ENCODE measurements around the gene THAP4. TPM values are rescaled to one million over a fixed set of nuclear protein-coding genes. Genes with fewer than 3 reads are reported as not detected.

Gene THAP4
- total RNA-seq, 1 donor from 2014 or later, result 46.0 TPM

GRCh38 chr2:241541564-241542277 is 95.2 kb downstream of the THAP4 start:
- Mint-ChIP-seq H3K27ac (ENCODE audit: unreplicated experiment) (no peak overlapping the region), H3K9me3 (ENCODE audit: unreplicated experiment) (no peaks in the 10 kb centered on the region), H3K36me3 (ENCODE audit: low read depth, unreplicated experiment) (no peaks in the 10 kb centered on the region), H3K27me3 (ENCODE audit: low read depth, unreplicated experiment) (peaks cover 13% of the 10 kb centered on the region), H3K4me1 (ENCODE audit: low read depth, unreplicated experiment) (peaks cover 4% of the 10 kb centered on the region), H3K4me3 (ENCODE audit: unreplicated experiment) (no peak overlapping the region)
- TF ChIP-seq CTCF (IDR thresholded peaks at IDR 0.05; ENCODE audit: insufficient read depth, low read depth, low read length), result no peak
- TF ChIP-seq EZH2 (IDR thresholded peaks at IDR 0.05; ENCODE audit: insufficient read depth, low read length), result peak; percentile 62
- peak overlapping the region; percentile 86 for H3K4me2 ChIP-seq (ENCODE audit: low read length)
- H2AFZ ChIP-seq (ENCODE audit: low read depth, low read length), result peak overlapping the region; percentile 8
- H3K79me2 ChIP-seq (ENCODE audit: insufficient read depth, low read length), result no peaks in the 10 kb centered on the region
- no peaks in the 10 kb centered on the region for H4K20me1 ChIP-seq (ENCODE audit: insufficient read depth, low read length)
- H3K27me3 ChIP-seq (ENCODE audit: insufficient read depth, low read length), result peaks cover 4% of the 10 kb centered on the region
- H3K4me3 ChIP-seq (ENCODE audit: insufficient read depth, low read depth, low read length), result no peak overlapping the region
- FAIRE-seq, result no peak
- no peaks in the 10 kb centered on the region for H3K36me3 ChIP-seq (ENCODE audit: insufficient read depth, low read length)
- DNase-seq (ENCODE audit: low read depth), result no peak
- no peak overlapping the region for H3K9ac ChIP-seq (ENCODE audit: low read length)
- H3K4me1 ChIP-seq (ENCODE audit: insufficient read depth, low read length), result peaks cover 36% of the 10 kb centered on the region
- no peak overlapping the region for H3K27ac ChIP-seq (ENCODE audit: low read depth, low read length)
- no peaks in the 10 kb centered on the region for H3K9me3 ChIP-seq (ENCODE audit: insufficient read depth, low read depth, low read length)

- Histone ChIP-seq H3K4me2 (ENCODE audit: low read length) (peak overlapping the region; percentile 86), H2AFZ (ENCODE audit: low read depth, low read length) (peak overlapping the region; percentile 79), H3K27ac (ENCODE audit: low read depth, low read length) (no peak overlapping the region), H3K9me3 (ENCODE audit: insufficient read depth, low read depth, low read length) (no peaks in the 10 kb centered on the region), H3K27me3 (ENCODE audit: insufficient read depth, low read length) (peaks cover 4% of the 10 kb centered on the region), H4K20me1 (ENCODE audit: insufficient read depth, low read length) (no peaks in the 10 kb centered on the region), H3K4me3 (ENCODE audit: insufficient read depth, low read depth, low read length) (peak overlapping the region; percentile 55), H3K79me2 (ENCODE audit: insufficient read depth, low read length) (no peaks in the 10 kb centered on the region), H3K4me1 (ENCODE audit: insufficient read depth, low read length) (peaks cover 28% of the 10 kb centered on the region), H3K9ac (ENCODE audit: low read length) (no peak overlapping the region), H3K36me3 (ENCODE audit: insufficient read depth, low read length) (no peaks in the 10 kb centered on the region)
- Mint-ChIP-seq H3K36me3 (ENCODE audit: low read depth, unreplicated experiment) (no peaks in the 10 kb centered on the region), H3K4me1 (ENCODE audit: low read depth, unreplicated experiment) (peaks cover 4% of the 10 kb centered on the region), H3K9me3 (ENCODE audit: unreplicated experiment) (no peaks in the 10 kb centered on the region), H3K4me3 (ENCODE audit: unreplicated experiment) (peak overlapping the region; percentile 73), H3K27me3 (ENCODE audit: low read depth, unreplicated experiment) (peaks cover 15% of the 10 kb centered on the region), H3K27ac (ENCODE audit: unreplicated experiment) (peak overlapping the region; percentile 88)
- no peak for DNase-seq (ENCODE audit: low read depth)
- FAIRE-seq, result no peak
- no peak for TF ChIP-seq CTCF (IDR thresholded peaks at IDR 0.05; ENCODE audit: insufficient read depth, low read depth, low read length)
- no peak for TF ChIP-seq EZH2 (IDR thresholded peaks at IDR 0.05; ENCODE audit: insufficient read depth, low read length)
Observed at GRCh38 chr2:241540771-241541561, 96.0 kb downstream of the THAP4 start.
